HG03280 (cell line): ENCODE results near the gene DGCR6L.
"Not testable (repeated sequence)": the region's sequence is repeated elsewhere in the genome, so short reads cannot be mapped to it uniquely, and the experiment has no call there.

ENCODE experiments used
- ATAC-seq: cut with Tn5 transposase; IDR thresholded peaks from one replicate; pipeline ENCODE4 v1.9.1; 2021; ENCODE audit warnings: mild to moderate bottlenecking, moderate library complexity; ENCODE audit not compliant: unreplicated experiment

Gene DGCR6L

GRCh38 chr22:20292673-20293232 is 27.1 kb downstream of the DGCR6L start:
- no peak for ATAC-seq

GRCh38 chr22:20292108-20292507 is 27.8 kb downstream of the DGCR6L start:
- ATAC-seq = no peak

- no peak for ATAC-seq
Measured at GRCh38 chr22:20291604-20292063, 28.2 kb downstream of the DGCR6L start.

GRCh38 chr22:20291249-20291586 is 28.6 kb downstream of the DGCR6L start:
- no peak for ATAC-seq

GRCh38 chr22:20290578-20291248 is 29.1 kb downstream of the DGCR6L start:
- ATAC-seq = no peak

- no peak for ATAC-seq
Measured at GRCh38 chr22:20290045-20290392, 29.8 kb downstream of the DGCR6L start.

GRCh38 chr22:20289182-20290044 is 30.4 kb downstream of the DGCR6L start:
- ATAC-seq = not testable (repeated sequence)

- ATAC-seq = not testable (repeated sequence)
Measured at GRCh38 chr22:20286784-20287423, 33.0 kb downstream of the DGCR6L start.

GRCh38 chr22:20286312-20286660 is 33.6 kb downstream of the DGCR6L start:
- ATAC-seq = not testable (repeated sequence)

- not testable (repeated sequence) for ATAC-seq
Measured at GRCh38 chr22:20285473-20286311, 34.2 kb downstream of the DGCR6L start.

- ATAC-seq = no peak
Measured at GRCh38 chr22:20284471-20285086, 35.3 kb downstream of the DGCR6L start.

GRCh38 chr22:20283674-20284066 is 36.2 kb downstream of the DGCR6L start:
- no peak for ATAC-seq

- ATAC-seq = no peak
Measured at GRCh38 chr22:20282901-20283673, 36.8 kb downstream of the DGCR6L start.

GRCh38 chr22:20281891-20282290 is 38.0 kb downstream of the DGCR6L start:
- ATAC-seq = no peak

- ATAC-seq = not testable (repeated sequence)
Measured at GRCh38 chr22:20281473-20281872, 38.4 kb downstream of the DGCR6L start.

GRCh38 chr22:20280866-20281265 is 39.0 kb downstream of the DGCR6L start:
- ATAC-seq = no peak

- ATAC-seq = not testable (repeated sequence)
Measured at GRCh38 chr22:20280163-20280562, 39.7 kb downstream of the DGCR6L start.

- no peak for ATAC-seq
Measured at GRCh38 chr22:20279662-20280134, 40.2 kb downstream of the DGCR6L start.
